PC-9 (cell line): ENCODE results near the gene PAPSS1.

Source experiments
- CTCF ChIP-seq: fragments of 200-600 bp; sonication (generic); conservative IDR thresholded peaks from 2 replicates; pipeline ENCODE4 v1.6.1; 2017; ENCODE audit warnings: mixed run types, antibody characterized with exemption, mild to moderate bottlenecking, moderate library complexity
- EZH2 ChIP-seq: fragments of 200-600 bp; sonication (generic); IDR thresholded peaks from 2 replicates; pipeline ENCODE4 v1.8.0; 2017; ENCODE audit warnings: antibody characterized with exemption, low read depth

GRCh38 chr4:107570952-107571351, 149.1 kb downstream of the PAPSS1 start:
- no peak for TF ChIP-seq CTCF
- no peak for TF ChIP-seq EZH2
